GM12878 (cell line): ENCODE results near the gene TMPRSS13. TPM values are rescaled to one million over a fixed set of nuclear protein-coding genes. Genes with fewer than 3 reads are reported as not detected.

Experiments used
- ATAC-seq: fragments of 200-7000 bp; cut with Tn5 transposase; 3 replicates; pipeline ENCODE4 v1.9.1; 2020; ENCODE audit warnings: mild to moderate bottlenecking, moderate library complexity
- BruUV-seq: library from RNA; stranded (reverse); fragments of 400-500 nt; replicated peaks from 2 replicates; lab custom pipeline; 2021; lab: Mats Ljungman, UMichigan
- CTCF ChIA-PET: fragments of 300-600 bp; sonication (Branson Sonifier 250); formaldehyde crosslinking; extraction: SDS; loops from one replicate; lab custom pipeline; 2021; ENCODE audit warnings: inconsistent platforms; lab: Yijun Ruan, JAX
- POLR2A ChIA-PET: fragments of 350-600 bp; formaldehyde crosslinking; extraction: SDS; loops from one replicate; lab custom pipeline; 2021; ENCODE audit warnings: inconsistent platforms; lab: Charles Lee
- RAD21 ChIA-PET: fragments of 300-600 bp; sonication (Branson Sonifier 250); formaldehyde crosslinking; loops from one replicate; lab custom pipeline; 2023; ENCODE audit warnings: antibody characterized with exemption; ENCODE audit not compliant: unreplicated experiment; lab: Charles Lee
- SMC1A ChIA-PET: fragments of 300-600 bp; sonication (Branson Sonifier 250); formaldehyde crosslinking; loops from one replicate; lab custom pipeline; 2023; ENCODE audit not compliant: unreplicated experiment, uncharacterized antibody; lab: Charles Lee
- DNase-seq: peaks from one replicate; pipeline ENCODE4 v3.0.0-alpha.2; 2011; ENCODE audit warnings: low read depth, low spot score
- FAIRE-seq: peaks from 3 replicates; lab custom pipeline; 2011; peaks lifted over from hg19 to GRCh38; lab: Jason Lieb, UNC
- H2AFZ ChIP-seq: 2 replicates; pipeline ENCODE4 v1.6.0; 2011; ENCODE audit warnings: low read depth, low read length, control low read depth; ENCODE audit not compliant: control insufficient read depth
- H3K27ac ChIP-seq: 2 replicates; pipeline ENCODE4 v1.5.1; 2011; ENCODE audit warnings: control low read depth; ENCODE audit not compliant: control insufficient read depth, insufficient read depth
- H3K27me3 ChIP-seq, 2 experiments: replicated peaks in 1 of 2; 2 replicates each; pipeline versions ENCODE4 v1.6.0 to v1.6.1; 2011; ENCODE audit warnings: low read length in 1 of 2; ENCODE audit not compliant: control insufficient read depth in 2 of 2, insufficient read depth in 2 of 2
- H3K36me3 ChIP-seq, 2 experiments: 2 replicates each; pipeline ENCODE4 v1.5.1; 2011; ENCODE audit warnings: low read length in 1 of 2; ENCODE audit not compliant: control insufficient read depth in 2 of 2, insufficient read depth in 2 of 2
- H3K4me1 ChIP-seq: 2 replicates; pipeline ENCODE4 v1.6.1; 2011; ENCODE audit warnings: mild to moderate bottlenecking, low read length, moderate library complexity, mixed read lengths; ENCODE audit not compliant: control insufficient read depth, insufficient read depth
- H3K4me2 ChIP-seq: 2 replicates; pipeline ENCODE4 v1.6.0; 2011; ENCODE audit warnings: control low read depth; ENCODE audit not compliant: control insufficient read depth, insufficient read depth
- H3K4me3 ChIP-seq: fragments of 200-600 bp; sonication (generic); 2 replicates; pipeline ENCODE4 v1.5.1; 2016
- H3K79me2 ChIP-seq: 2 replicates; pipeline ENCODE4 v1.6.0; 2011; ENCODE audit warnings: low read length; ENCODE audit not compliant: control insufficient read depth, insufficient read depth
- H3K9ac ChIP-seq: 2 replicates; pipeline ENCODE4 v1.8.0; 2011; ENCODE audit warnings: low read length, control low read depth, mixed read lengths; ENCODE audit not compliant: control insufficient read depth, insufficient read depth
- H3K9me3 ChIP-seq: replicated peaks from 3 replicates; pipeline ENCODE4 v1.5.1; 2011; ENCODE audit warnings: mild to moderate bottlenecking, low read length; ENCODE audit not compliant: control insufficient read depth, insufficient read depth
- H4K20me1 ChIP-seq: 2 replicates; pipeline ENCODE4 v1.6.0; 2011; ENCODE audit not compliant: control insufficient read depth, insufficient read depth
- CEBPB ChIP-seq, 2 experiments: fragments of 150-350 bp in 1 of 2; IDR thresholded peaks; 2 replicates each; pipeline ENCODE4 v1.6.1; 2012 to 2014; ENCODE audit warnings: low read depth in 2 of 2, low read length in 2 of 2, borderline replicate concordance in 1 of 2, inconsistent platforms in 1 of 2
- JUNB ChIP-seq: IDR thresholded peaks from 2 replicates; pipeline ENCODE4 v1.6.1; 2016; ENCODE audit warnings: antibody characterized with exemption, mild to moderate bottlenecking
- KAT2A ChIP-seq: conservative IDR thresholded peaks from 2 replicates; pipeline ENCODE4 v1.6.1; 2011; ENCODE audit warnings: low read depth, low read length; ENCODE audit not compliant: control insufficient read depth
- NFIC ChIP-seq: IDR thresholded peaks from 2 replicates; pipeline ENCODE4 v1.6.1; 2012; ENCODE audit warnings: low read depth, mild to moderate bottlenecking, inconsistent platforms, low read length, moderate library complexity
- NFYB ChIP-seq: IDR thresholded peaks from 2 replicates; pipeline ENCODE4 v1.6.1; 2011; ENCODE audit warnings: low read depth, mild to moderate bottlenecking, low read length, improper control_type of control experiment, moderate library complexity; ENCODE audit not compliant: insufficient read depth
- SREBF2 ChIP-seq: IDR thresholded peaks from 2 replicates; pipeline ENCODE4 v1.6.1; 2012; ENCODE audit warnings: mild to moderate bottlenecking, low read length
- ZNF24 ChIP-seq: fragments of 450-650 bp; IDR thresholded peaks from 2 replicates; pipeline ENCODE4 v1.6.1; 2017; ENCODE audit warnings: antibody characterized with exemption, mild to moderate bottlenecking
- WGBS: methylation state at CpG from one replicate; pipeline ENCODE4 v1.1.6; 2016; ENCODE audit warnings: low lambda C conversion rate; ENCODE audit not compliant: insufficient replicate concordance, insufficient coverage; ENCODE audit errors: missing lambda C conversion rate; 5-methylcytosine and 5-hydroxymethylcytosine counted together
- in situ Hi-C: fragments of 300-500 bp; cut with MboI; formaldehyde crosslinking; loops from 9 replicates; pipeline ENCODE4 v1.14.3; 2018; ENCODE audit warnings: mixed read lengths
- intact Hi-C: fragments of 100-400 bp; cut with micrococcal nuclease; formaldehyde crosslinking; loops from one replicate; pipeline ENCODE4 v1.14.2; 2022; ENCODE audit not compliant: unreplicated experiment
- polyA plus RNA-seq, 11 experiments: library from polyadenylated mRNA; depleted of rRNA in 4 of 11; unstranded in 6 of 11; stranded (reverse) in 5 of 11; fragments of >200 nt; fragmentation: Nextera tagmentation in 4 of 11; fragmentation: Illumina TruSeq in 1 of 11; extraction: Ambion mirVana in 4 of 11; extraction: Trizol in 1 of 11; gene quantifications; 1 replicate in 1 of 11; 2 replicates in 10 of 11; pipeline versions ENCODE4 v1.2.1 to v1.2.3, GENCODE V29; 2011 to 2016; ENCODE audit warnings: inconsistent platforms in 2 of 11, missing spikeins in 2 of 11, low read depth in 1 of 11
- total RNA-seq, 4 experiments: library from RNA; depleted of rRNA in 3 of 4; stranded (reverse); fragments of >200 nt in 3 of 4; fragmentation: Illumina TruSeq in 1 of 4; extraction: Trizol in 1 of 4; gene quantifications; 2 replicates each; pipeline versions ENCODE4 v1.2.1 to v1.2.3, GENCODE V29; 2013 to 2021
- TF ChIP-seq, protein P1 (sequence below): fragments of 150-350 bp; IDR thresholded peaks from 2 replicates; pipeline ENCODE4 v1.6.1; 2016; ENCODE audit warnings: low read depth, low read length
- TF ChIP-seq, protein P2 (sequence below): fragments of 450-650 bp; IDR thresholded peaks from 2 replicates; pipeline ENCODE4 v1.6.1; 2016; ENCODE audit warnings: mild to moderate bottlenecking
- TF ChIP-seq, protein P3 (sequence below): fragments of 450-650 bp; IDR thresholded peaks from 2 replicates; pipeline ENCODE4 v1.6.1; 2017; ENCODE audit warnings: antibody characterized with exemption, mild to moderate bottlenecking, moderate library complexity
- TF ChIP-seq, protein P4 (sequence below): fragments of 450-650 bp; formaldehyde crosslinking; IDR thresholded peaks from 2 replicates; pipeline ENCODE4 v1.5.0; 2022; ENCODE audit warnings: mild to moderate bottlenecking, missing genetic modification characterization
- TF ChIP-seq, protein P5 (sequence below): fragments of 450-650 bp; IDR thresholded peaks from 2 replicates; pipeline ENCODE4 v1.6.1; 2016; ENCODE audit warnings: mild to moderate bottlenecking

Gene TMPRSS13
- total and polyA plus RNA-seq, 10 of the 15 experiments (the other 5 are each of a cell fraction or from before 2014, with no cell fraction given), result 0.05 to 0.50 (median 0.26) TPM; not detected in 2

DNA sequence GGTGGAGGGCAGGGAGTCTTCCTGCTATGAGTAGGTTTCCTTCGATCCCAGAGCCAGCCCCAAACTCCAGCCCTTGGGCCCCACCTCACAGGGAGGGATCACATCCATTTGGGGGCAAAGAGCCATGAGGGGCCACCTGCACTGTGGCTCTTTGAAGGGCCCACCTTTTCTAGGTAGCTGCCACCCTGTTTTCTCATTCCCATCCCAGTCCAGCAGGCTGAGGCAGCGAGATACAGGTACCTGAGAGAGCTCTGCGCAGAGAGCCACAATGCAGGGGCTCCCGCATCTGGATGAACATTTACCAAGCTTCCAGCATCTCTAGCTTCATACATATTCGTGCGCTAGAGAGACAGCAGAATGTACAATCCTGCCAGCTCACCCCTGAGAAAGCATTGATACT is 69.1 kb downstream of the TMPRSS13 start:
- H3K9me3 ChIP-seq, result no peaks in the 10 kb centered on the region
- SMC1A ChIA-PET, result no interaction called here
- WGBS, result 38% methylated on average over 6 of the region's 6 CpGs
- in situ Hi-C loops, result no loop called here
- DNase-seq, result no peak
- CTCF ChIA-PET, result interaction anchor here (0.6 to 1.3 kb wide), 4 partner anchors 8 to 70 kb away, joined by 3 to 4 read pairs (median 4); no protein-coding TSS in a partner anchor
- no peak overlapping the region for H2AFZ ChIP-seq
- BruUV-seq, result no TSS peak
- no peak for FAIRE-seq
- ATAC-seq, result no peak
- H3K4me1 ChIP-seq, result no peaks in the 10 kb centered on the region
- H3K79me2 ChIP-seq, result no peaks in the 10 kb centered on the region
- H3K4me2 ChIP-seq, result no peak overlapping the region
- POLR2A ChIA-PET, result no interaction called here
- H3K9ac ChIP-seq, result no peak overlapping the region
- no peaks in the 10 kb centered on the region for H3K36me3 ChIP-seq
- H4K20me1 ChIP-seq, result no peaks in the 10 kb centered on the region
- intact Hi-C loops, result no loop called here
- H3K4me3 ChIP-seq, result no peak overlapping the region
- H3K27ac ChIP-seq, result no peak overlapping the region
- H3K27me3 ChIP-seq, result no peaks in the 10 kb centered on the region; a peak in 1 of 4 replicates
- RAD21 ChIA-PET, result no interaction called here
- TF ChIP-seq, protein P1, sequence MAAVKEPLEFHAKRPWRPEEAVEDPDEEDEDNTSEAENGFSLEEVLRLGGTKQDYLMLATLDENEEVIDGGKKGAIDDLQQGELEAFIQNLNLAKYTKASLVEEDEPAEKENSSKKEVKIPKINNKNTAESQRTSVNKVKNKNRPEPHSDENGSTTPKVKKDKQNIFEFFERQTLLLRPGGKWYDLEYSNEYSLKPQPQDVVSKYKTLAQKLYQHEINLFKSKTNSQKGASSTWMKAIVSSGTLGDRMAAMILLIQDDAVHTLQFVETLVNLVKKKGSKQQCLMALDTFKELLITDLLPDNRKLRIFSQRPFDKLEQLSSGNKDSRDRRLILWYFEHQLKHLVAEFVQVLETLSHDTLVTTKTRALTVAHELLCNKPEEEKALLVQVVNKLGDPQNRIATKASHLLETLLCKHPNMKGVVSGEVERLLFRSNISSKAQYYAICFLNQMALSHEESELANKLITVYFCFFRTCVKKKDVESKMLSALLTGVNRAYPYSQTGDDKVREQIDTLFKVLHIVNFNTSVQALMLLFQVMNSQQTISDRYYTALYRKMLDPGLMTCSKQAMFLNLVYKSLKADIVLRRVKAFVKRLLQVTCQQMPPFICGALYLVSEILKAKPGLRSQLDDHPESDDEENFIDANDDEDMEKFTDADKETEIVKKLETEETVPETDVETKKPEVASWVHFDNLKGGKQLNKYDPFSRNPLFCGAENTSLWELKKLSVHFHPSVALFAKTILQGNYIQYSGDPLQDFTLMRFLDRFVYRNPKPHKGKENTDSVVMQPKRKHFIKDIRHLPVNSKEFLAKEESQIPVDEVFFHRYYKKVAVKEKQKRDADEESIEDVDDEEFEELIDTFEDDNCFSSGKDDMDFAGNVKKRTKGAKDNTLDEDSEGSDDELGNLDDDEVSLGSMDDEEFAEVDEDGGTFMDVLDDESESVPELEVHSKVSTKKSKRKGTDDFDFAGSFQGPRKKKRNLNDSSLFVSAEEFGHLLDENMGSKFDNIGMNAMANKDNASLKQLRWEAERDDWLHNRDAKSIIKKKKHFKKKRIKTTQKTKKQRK, result no peak
- TF ChIP-seq NFIC (no peak), NFYB (no peak), KAT2A (no peak), SREBF2 (no peak), JUNB (no peak), ZNF24 (no peak), CEBPB (IDR thresholded peaks at IDR 0.05; ENCODE audit: borderline replicate concordance in 1 of 2, low read depth in 2 of 2, low read length in 2 of 2) (no peak)
- TF ChIP-seq, protein P2, sequence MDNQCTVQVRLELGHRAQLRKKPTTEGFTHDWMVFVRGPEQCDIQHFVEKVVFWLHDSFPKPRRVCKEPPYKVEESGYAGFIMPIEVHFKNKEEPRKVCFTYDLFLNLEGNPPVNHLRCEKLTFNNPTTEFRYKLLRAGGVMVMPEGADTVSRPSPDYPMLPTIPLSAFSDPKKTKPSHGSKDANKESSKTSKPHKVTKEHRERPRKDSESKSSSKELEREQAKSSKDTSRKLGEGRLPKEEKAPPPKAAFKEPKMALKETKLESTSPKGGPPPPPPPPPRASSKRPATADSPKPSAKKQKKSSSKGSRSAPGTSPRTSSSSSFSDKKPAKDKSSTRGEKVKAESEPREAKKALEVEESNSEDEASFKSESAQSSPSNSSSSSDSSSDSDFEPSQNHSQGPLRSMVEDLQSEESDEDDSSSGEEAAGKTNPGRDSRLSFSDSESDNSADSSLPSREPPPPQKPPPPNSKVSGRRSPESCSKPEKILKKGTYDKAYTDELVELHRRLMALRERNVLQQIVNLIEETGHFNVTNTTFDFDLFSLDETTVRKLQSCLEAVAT, result no peak
- TF ChIP-seq, protein P3, sequence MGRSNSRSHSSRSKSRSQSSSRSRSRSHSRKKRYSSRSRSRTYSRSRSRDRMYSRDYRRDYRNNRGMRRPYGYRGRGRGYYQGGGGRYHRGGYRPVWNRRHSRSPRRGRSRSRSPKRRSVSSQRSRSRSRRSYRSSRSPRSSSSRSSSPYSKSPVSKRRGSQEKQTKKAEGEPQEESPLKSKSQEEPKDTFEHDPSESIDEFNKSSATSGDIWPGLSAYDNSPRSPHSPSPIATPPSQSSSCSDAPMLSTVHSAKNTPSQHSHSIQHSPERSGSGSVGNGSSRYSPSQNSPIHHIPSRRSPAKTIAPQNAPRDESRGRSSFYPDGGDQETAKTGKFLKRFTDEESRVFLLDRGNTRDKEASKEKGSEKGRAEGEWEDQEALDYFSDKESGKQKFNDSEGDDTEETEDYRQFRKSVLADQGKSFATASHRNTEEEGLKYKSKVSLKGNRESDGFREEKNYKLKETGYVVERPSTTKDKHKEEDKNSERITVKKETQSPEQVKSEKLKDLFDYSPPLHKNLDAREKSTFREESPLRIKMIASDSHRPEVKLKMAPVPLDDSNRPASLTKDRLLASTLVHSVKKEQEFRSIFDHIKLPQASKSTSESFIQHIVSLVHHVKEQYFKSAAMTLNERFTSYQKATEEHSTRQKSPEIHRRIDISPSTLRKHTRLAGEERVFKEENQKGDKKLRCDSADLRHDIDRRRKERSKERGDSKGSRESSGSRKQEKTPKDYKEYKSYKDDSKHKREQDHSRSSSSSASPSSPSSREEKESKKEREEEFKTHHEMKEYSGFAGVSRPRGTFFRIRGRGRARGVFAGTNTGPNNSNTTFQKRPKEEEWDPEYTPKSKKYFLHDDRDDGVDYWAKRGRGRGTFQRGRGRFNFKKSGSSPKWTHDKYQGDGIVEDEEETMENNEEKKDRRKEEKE, result no peak
- TF ChIP-seq, protein P4, sequence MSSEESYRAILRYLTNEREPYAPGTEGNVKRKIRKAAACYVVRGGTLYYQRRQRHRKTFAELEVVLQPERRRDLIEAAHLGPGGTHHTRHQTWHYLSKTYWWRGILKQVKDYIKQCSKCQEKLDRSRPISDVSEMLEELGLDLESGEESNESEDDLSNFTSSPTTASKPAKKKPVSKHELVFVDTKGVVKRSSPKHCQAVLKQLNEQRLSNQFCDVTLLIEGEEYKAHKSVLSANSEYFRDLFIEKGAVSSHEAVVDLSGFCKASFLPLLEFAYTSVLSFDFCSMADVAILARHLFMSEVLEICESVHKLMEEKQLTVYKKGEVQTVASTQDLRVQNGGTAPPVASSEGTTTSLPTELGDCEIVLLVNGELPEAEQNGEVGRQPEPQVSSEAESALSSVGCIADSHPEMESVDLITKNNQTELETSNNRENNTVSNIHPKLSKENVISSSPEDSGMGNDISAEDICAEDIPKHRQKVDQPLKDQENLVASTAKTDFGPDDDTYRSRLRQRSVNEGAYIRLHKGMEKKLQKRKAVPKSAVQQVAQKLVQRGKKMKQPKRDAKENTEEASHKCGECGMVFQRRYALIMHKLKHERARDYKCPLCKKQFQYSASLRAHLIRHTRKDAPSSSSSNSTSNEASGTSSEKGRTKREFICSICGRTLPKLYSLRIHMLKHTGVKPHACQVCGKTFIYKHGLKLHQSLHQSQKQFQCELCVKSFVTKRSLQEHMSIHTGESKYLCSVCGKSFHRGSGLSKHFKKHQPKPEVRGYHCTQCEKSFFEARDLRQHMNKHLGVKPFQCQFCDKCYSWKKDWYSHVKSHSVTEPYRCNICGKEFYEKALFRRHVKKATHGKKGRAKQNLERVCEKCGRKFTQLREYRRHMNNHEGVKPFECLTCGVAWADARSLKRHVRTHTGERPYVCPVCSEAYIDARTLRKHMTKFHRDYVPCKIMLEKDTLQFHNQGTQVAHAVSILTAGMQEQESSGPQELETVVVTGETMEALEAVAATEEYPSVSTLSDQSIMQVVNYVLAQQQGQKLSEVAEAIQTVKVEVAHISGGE (CRISPR knock-in tag), result no peak
- TF ChIP-seq, protein P5, sequence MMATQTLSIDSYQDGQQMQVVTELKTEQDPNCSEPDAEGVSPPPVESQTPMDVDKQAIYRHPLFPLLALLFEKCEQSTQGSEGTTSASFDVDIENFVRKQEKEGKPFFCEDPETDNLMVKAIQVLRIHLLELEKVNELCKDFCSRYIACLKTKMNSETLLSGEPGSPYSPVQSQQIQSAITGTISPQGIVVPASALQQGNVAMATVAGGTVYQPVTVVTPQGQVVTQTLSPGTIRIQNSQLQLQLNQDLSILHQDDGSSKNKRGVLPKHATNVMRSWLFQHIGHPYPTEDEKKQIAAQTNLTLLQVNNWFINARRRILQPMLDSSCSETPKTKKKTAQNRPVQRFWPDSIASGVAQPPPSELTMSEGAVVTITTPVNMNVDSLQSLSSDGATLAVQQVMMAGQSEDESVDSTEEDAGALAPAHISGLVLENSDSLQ, result no peak
